Stimulated activated CD8-positive, alpha-beta memory T cell treated with anti-CD3 and anti-CD28 coated beads, Interleukin-12 subunit alpha, Interleukin-12 subunit beta, amount 100 ng/mL, for 4 hours (primary cell): ENCODE results near the gene MUC20.
"Not testable (repeated sequence)": the region's sequence is repeated elsewhere in the genome, so short reads cannot be mapped to it uniquely, and the experiment has no call there.

Experiments used
- DNase-seq: peaks from one replicate; pipeline ENCODE4 v3.0.0-alpha.2; 2020; ENCODE audit warnings: low read depth

MUC20 gene

GRCh38 chr3:195720831-195721506, at the start of gene MUC20:
Gene MUC20, plus strand, starts transcription at chr3:195720978. Its CDS starts 30 bp downstream, at chr3:195721008.
- not testable (repeated sequence) for DNase-seq

GRCh38 chr3:195671283-195671682, 49.5 kb upstream of the MUC20 start:
- not testable (repeated sequence) for DNase-seq

GRCh38 chr3:195673711-195674110, 47.1 kb upstream of the MUC20 start:
- not testable (repeated sequence) for DNase-seq

- DNase-seq: not testable (repeated sequence)
These were observed 42.3 kb upstream of the MUC20 start for GRCh38 chr3:195678391-195679015.

GRCh38 chr3:195680690-195681089, 40.1 kb upstream of the MUC20 start:
- not testable (repeated sequence) for DNase-seq

- DNase-seq: not testable (repeated sequence)
These were observed 39.2 kb upstream of the MUC20 start for GRCh38 chr3:195681458-195682103.

GRCh38 chr3:195682104-195682742, 38.6 kb upstream of the MUC20 start:
- not testable (repeated sequence) for DNase-seq

GRCh38 chr3:195683722-195684526, 36.9 kb upstream of the MUC20 start:
- DNase-seq: not testable (repeated sequence)

GRCh38 chr3:195684527-195685257, 36.1 kb upstream of the MUC20 start:
- not testable (repeated sequence) for DNase-seq

- DNase-seq: not testable (repeated sequence)
These were observed 34.1 kb upstream of the MUC20 start for GRCh38 chr3:195686537-195687208.

GRCh38 chr3:195687209-195687760, 33.5 kb upstream of the MUC20 start:
- not testable (repeated sequence) for DNase-seq

GRCh38 chr3:195688471-195689183, 32.2 kb upstream of the MUC20 start:
- not testable (repeated sequence) for DNase-seq

- not testable (repeated sequence) for DNase-seq
These were observed 31.4 kb upstream of the MUC20 start for GRCh38 chr3:195689184-195690070.

- DNase-seq: no peak
These were observed 29.8 kb upstream of the MUC20 start for GRCh38 chr3:195690951-195691350.

- not testable (repeated sequence) for DNase-seq
These were observed 29.0 kb upstream of the MUC20 start for GRCh38 chr3:195691596-195692353.

- DNase-seq: no peak
These were observed 28.5 kb upstream of the MUC20 start for GRCh38 chr3:195692354-195692685.

GRCh38 chr3:195692781-195693427, 27.9 kb upstream of the MUC20 start:
- DNase-seq: no peak
